GM12878 (cell line): ENCODE measurements around the gene ZDHHC14. TPM values are rescaled to one million over a fixed set of nuclear protein-coding genes. Genes with fewer than 3 reads are reported as not detected.

Experiments
- ATAC-seq: fragments of 200-7000 bp; cut with Tn5 transposase; 3 replicates; pipeline ENCODE4 v1.9.1; 2020; ENCODE audit warnings: mild to moderate bottlenecking, moderate library complexity
- BruUV-seq: library from RNA; stranded (reverse); fragments of 400-500 nt; replicated peaks from 2 replicates; lab custom pipeline; 2021; lab: Mats Ljungman, UMichigan
- CTCF ChIA-PET: fragments of 300-600 bp; sonication (Branson Sonifier 250); formaldehyde crosslinking; extraction: SDS; loops from one replicate; lab custom pipeline; 2021; ENCODE audit warnings: inconsistent platforms; lab: Yijun Ruan, JAX
- POLR2A ChIA-PET: fragments of 350-600 bp; formaldehyde crosslinking; extraction: SDS; loops from one replicate; lab custom pipeline; 2021; ENCODE audit warnings: inconsistent platforms; lab: Charles Lee
- RAD21 ChIA-PET: fragments of 300-600 bp; sonication (Branson Sonifier 250); formaldehyde crosslinking; loops from one replicate; lab custom pipeline; 2023; ENCODE audit warnings: antibody characterized with exemption; ENCODE audit not compliant: unreplicated experiment; lab: Charles Lee
- SMC1A ChIA-PET: fragments of 300-600 bp; sonication (Branson Sonifier 250); formaldehyde crosslinking; loops from one replicate; lab custom pipeline; 2023; ENCODE audit not compliant: unreplicated experiment, uncharacterized antibody; lab: Charles Lee
- DNase-seq: peaks from one replicate; pipeline ENCODE4 v3.0.0-alpha.2; 2011; ENCODE audit warnings: low read depth, low spot score
- FAIRE-seq: peaks from 3 replicates; lab custom pipeline; 2011; peaks lifted over from hg19 to GRCh38; lab: Jason Lieb, UNC
- H2AFZ ChIP-seq: 2 replicates; pipeline ENCODE4 v1.6.0; 2011; ENCODE audit warnings: low read depth, low read length, control low read depth; ENCODE audit not compliant: control insufficient read depth
- H3K27ac ChIP-seq: 2 replicates; pipeline ENCODE4 v1.5.1; 2011; ENCODE audit warnings: control low read depth; ENCODE audit not compliant: control insufficient read depth, insufficient read depth
- H3K27me3 ChIP-seq, 2 experiments: replicated peaks in 1 of 2; 2 replicates each; pipeline versions ENCODE4 v1.6.0 to v1.6.1; 2011; ENCODE audit warnings: low read length in 1 of 2; ENCODE audit not compliant: control insufficient read depth in 2 of 2, insufficient read depth in 2 of 2
- H3K36me3 ChIP-seq, 2 experiments: 2 replicates each; pipeline ENCODE4 v1.5.1; 2011; ENCODE audit warnings: low read length in 1 of 2; ENCODE audit not compliant: control insufficient read depth in 2 of 2, insufficient read depth in 2 of 2
- H3K4me1 ChIP-seq: 2 replicates; pipeline ENCODE4 v1.6.1; 2011; ENCODE audit warnings: mild to moderate bottlenecking, low read length, moderate library complexity, mixed read lengths; ENCODE audit not compliant: control insufficient read depth, insufficient read depth
- H3K4me2 ChIP-seq: 2 replicates; pipeline ENCODE4 v1.6.0; 2011; ENCODE audit warnings: control low read depth; ENCODE audit not compliant: control insufficient read depth, insufficient read depth
- H3K4me3 ChIP-seq: fragments of 200-600 bp; sonication (generic); 2 replicates; pipeline ENCODE4 v1.5.1; 2016
- H3K79me2 ChIP-seq: 2 replicates; pipeline ENCODE4 v1.6.0; 2011; ENCODE audit warnings: low read length; ENCODE audit not compliant: control insufficient read depth, insufficient read depth
- H3K9ac ChIP-seq: 2 replicates; pipeline ENCODE4 v1.8.0; 2011; ENCODE audit warnings: low read length, control low read depth, mixed read lengths; ENCODE audit not compliant: control insufficient read depth, insufficient read depth
- H3K9me3 ChIP-seq: replicated peaks from 3 replicates; pipeline ENCODE4 v1.5.1; 2011; ENCODE audit warnings: mild to moderate bottlenecking, low read length; ENCODE audit not compliant: control insufficient read depth, insufficient read depth
- H4K20me1 ChIP-seq: 2 replicates; pipeline ENCODE4 v1.6.0; 2011; ENCODE audit not compliant: control insufficient read depth, insufficient read depth
- BCL11A ChIP-seq: IDR thresholded peaks from 2 replicates; pipeline ENCODE4 v1.6.1; 2011; ENCODE audit warnings: low read depth, low read length
- CTCF ChIP-seq, 3 experiments: IDR thresholded peaks in 2 of 3; conservative IDR thresholded peaks in 1 of 3; 2 replicates each; pipeline ENCODE4 v1.5.1; 2011; ENCODE audit warnings: low read depth in 3 of 3, low read length in 3 of 3, mild to moderate bottlenecking in 3 of 3, control low read depth in 2 of 3, moderate library complexity in 2 of 3, inconsistent platforms in 1 of 3, mixed read lengths in 1 of 3; ENCODE audit not compliant: control insufficient read depth in 2 of 3, insufficient read depth in 1 of 3; ENCODE audit errors: extremely low read depth in 1 of 3
- ELK1 ChIP-seq: IDR thresholded peaks from 2 replicates; pipeline ENCODE4 v1.6.1; 2012; ENCODE audit warnings: low read depth, low read length, improper control_type of control experiment
- HCFC1 ChIP-seq: fragments of 150-350 bp; IDR thresholded peaks from 2 replicates; pipeline ENCODE4 v1.6.1; 2014; ENCODE audit warnings: low read length
- KAT2A ChIP-seq: conservative IDR thresholded peaks from 2 replicates; pipeline ENCODE4 v1.6.1; 2011; ENCODE audit warnings: low read depth, low read length; ENCODE audit not compliant: control insufficient read depth
- MLLT1 ChIP-seq: fragments of 450-650 bp; IDR thresholded peaks from 2 replicates; pipeline ENCODE4 v1.6.1; 2016; ENCODE audit warnings: mild to moderate bottlenecking
- PAX5 ChIP-seq: IDR thresholded peaks from 2 replicates; pipeline ENCODE4 v1.6.1; 2011; ENCODE audit warnings: low read depth, low read length, borderline replicate concordance
- PKNOX1 ChIP-seq: fragments of 450-650 bp; IDR thresholded peaks from 2 replicates; pipeline ENCODE4 v1.6.1; 2016; ENCODE audit warnings: mild to moderate bottlenecking
- RAD21 ChIP-seq: IDR thresholded peaks from 2 replicates; pipeline ENCODE4 v1.6.1; 2011; ENCODE audit warnings: mild to moderate bottlenecking, low read depth, low read length, moderate library complexity; ENCODE audit not compliant: insufficient read depth
- REST ChIP-seq: IDR thresholded peaks from 2 replicates; pipeline ENCODE4 v1.6.1; 2012; ENCODE audit warnings: mild to moderate bottlenecking, low read depth, low read length
- SMC3 ChIP-seq: IDR thresholded peaks from 2 replicates; pipeline ENCODE4 v1.6.1; 2011; ENCODE audit warnings: low read length, improper control_type of control experiment, borderline replicate concordance
- TARDBP ChIP-seq: IDR thresholded peaks from 2 replicates; pipeline ENCODE4 v1.6.1; 2016; ENCODE audit warnings: borderline replicate concordance
- ZNF384 ChIP-seq: IDR thresholded peaks from 2 replicates; pipeline ENCODE4 v1.6.1; 2012; ENCODE audit warnings: low read depth, mild to moderate bottlenecking, low read length, improper control_type of control experiment, borderline replicate concordance
- ZSCAN29 ChIP-seq: fragments of 450-650 bp; IDR thresholded peaks from 2 replicates; pipeline ENCODE4 v1.6.1; 2017; ENCODE audit warnings: mild to moderate bottlenecking, moderate library complexity
- WGBS: methylation state at CpG from one replicate; pipeline ENCODE4 v1.1.6; 2016; ENCODE audit warnings: low lambda C conversion rate; ENCODE audit not compliant: insufficient replicate concordance, insufficient coverage; ENCODE audit errors: missing lambda C conversion rate; 5-methylcytosine and 5-hydroxymethylcytosine counted together
- in situ Hi-C: fragments of 300-500 bp; cut with MboI; formaldehyde crosslinking; loops from 9 replicates; pipeline ENCODE4 v1.14.3; 2018; ENCODE audit warnings: mixed read lengths
- intact Hi-C: fragments of 100-400 bp; cut with micrococcal nuclease; formaldehyde crosslinking; loops from one replicate; pipeline ENCODE4 v1.14.2; 2022; ENCODE audit not compliant: unreplicated experiment
- polyA plus RNA-seq, 11 experiments: library from polyadenylated mRNA; depleted of rRNA in 4 of 11; unstranded in 6 of 11; stranded (reverse) in 5 of 11; fragments of >200 nt; fragmentation: Nextera tagmentation in 4 of 11; fragmentation: Illumina TruSeq in 1 of 11; extraction: Ambion mirVana in 4 of 11; extraction: Trizol in 1 of 11; gene quantifications; 1 replicate in 1 of 11; 2 replicates in 10 of 11; pipeline versions ENCODE4 v1.2.1 to v1.2.3, GENCODE V29; 2011 to 2016; ENCODE audit warnings: inconsistent platforms in 2 of 11, missing spikeins in 2 of 11, low read depth in 1 of 11
- total RNA-seq, 4 experiments: library from RNA; depleted of rRNA in 3 of 4; stranded (reverse); fragments of >200 nt in 3 of 4; fragmentation: Illumina TruSeq in 1 of 4; extraction: Trizol in 1 of 4; gene quantifications; 2 replicates each; pipeline versions ENCODE4 v1.2.1 to v1.2.3, GENCODE V29; 2013 to 2021

ZDHHC14 gene
- total and polyA plus RNA-seq, 10 of the 15 experiments (the other 5 are each of a cell fraction or from before 2014, with no cell fraction given) = 0.15 to 16.0 (median 0.76) TPM; not detected in 1

GRCh38 chr6:157614026-157614568, 233.1 kb downstream of the ZDHHC14 start:
- H3K4me2 ChIP-seq = no peak overlapping the region
- CTCF ChIA-PET = interaction anchor here (0.6 to 3.3 kb wide), 16 partner anchors 9 to 298 kb away, joined by 3 to 29 read pairs (median 4); no protein-coding TSS in a partner anchor
- H3K9me3 ChIP-seq = no peaks in the 10 kb centered on the region
- no peak overlapping the region for H3K4me3 ChIP-seq
- in situ Hi-C loops = no loop called here
- H2AFZ ChIP-seq = no peak overlapping the region
- SMC1A ChIA-PET = interaction anchor here (0.6 to 3.7 kb wide), 15 partner anchors 9 to 300 kb away, joined by 3 to 18 read pairs (median 4); no protein-coding TSS in a partner anchor
- POLR2A ChIA-PET = interaction anchor here (0.6 to 0.7 kb wide), 2 partner anchors 115 to 284 kb away, joined by 4 read pairs; no protein-coding TSS in a partner anchor
- H3K9ac ChIP-seq = no peak overlapping the region
- intact Hi-C loops = no loop called here
- ATAC-seq = peak; percentile 79
- BruUV-seq = no TSS peak
- no peaks in the 10 kb centered on the region for H3K4me1 ChIP-seq
- no peaks in the 10 kb centered on the region for H3K79me2 ChIP-seq
- no peaks in the 10 kb centered on the region for H4K20me1 ChIP-seq
- H3K27me3 ChIP-seq = no peaks in the 10 kb centered on the region
- RAD21 ChIA-PET = interaction anchor here (0.6 to 3.2 kb wide), 12 partner anchors 12 to 339 kb away, joined by 3 to 25 read pairs (median 4); no protein-coding TSS in a partner anchor
- WGBS = 5% methylated on average over 5 of the region's 5 CpGs
- no peaks in the 10 kb centered on the region for H3K36me3 ChIP-seq
- no peak overlapping the region for H3K27ac ChIP-seq
- peak; percentile 62 for FAIRE-seq
- no peak for DNase-seq
- TF ChIP-seq PAX5 (no peak), HCFC1 (no peak), CTCF (IDR thresholded peaks at IDR 0.05 in 2 of 3, conservative IDR thresholded peaks at IDR 0.05 in 1 of 3; ENCODE audit: control insufficient read depth in 2 of 3, extremely low read depth in 1 of 3, insufficient read depth in 1 of 3, low read depth in 3 of 3, low read length in 3 of 3) (peak in 2 of 3 experiments; percentile 13 to 44; a peak in 2 of 6 replicates), RAD21 (peak; percentile 41; the same call in 1 of the 2 replicates), ZNF384 (peak; percentile 9; the same call in 1 of the 2 replicates), SMC3 (no peak), ELK1 (no peak), KAT2A (no peak), MLLT1 (no peak), PKNOX1 (no peak), TARDBP (no peak), ZSCAN29 (no peak), REST (no peak), BCL11A (no peak)
